ENCODE results near the gene PLXNC1.

PLXNC1 gene

DNA sequence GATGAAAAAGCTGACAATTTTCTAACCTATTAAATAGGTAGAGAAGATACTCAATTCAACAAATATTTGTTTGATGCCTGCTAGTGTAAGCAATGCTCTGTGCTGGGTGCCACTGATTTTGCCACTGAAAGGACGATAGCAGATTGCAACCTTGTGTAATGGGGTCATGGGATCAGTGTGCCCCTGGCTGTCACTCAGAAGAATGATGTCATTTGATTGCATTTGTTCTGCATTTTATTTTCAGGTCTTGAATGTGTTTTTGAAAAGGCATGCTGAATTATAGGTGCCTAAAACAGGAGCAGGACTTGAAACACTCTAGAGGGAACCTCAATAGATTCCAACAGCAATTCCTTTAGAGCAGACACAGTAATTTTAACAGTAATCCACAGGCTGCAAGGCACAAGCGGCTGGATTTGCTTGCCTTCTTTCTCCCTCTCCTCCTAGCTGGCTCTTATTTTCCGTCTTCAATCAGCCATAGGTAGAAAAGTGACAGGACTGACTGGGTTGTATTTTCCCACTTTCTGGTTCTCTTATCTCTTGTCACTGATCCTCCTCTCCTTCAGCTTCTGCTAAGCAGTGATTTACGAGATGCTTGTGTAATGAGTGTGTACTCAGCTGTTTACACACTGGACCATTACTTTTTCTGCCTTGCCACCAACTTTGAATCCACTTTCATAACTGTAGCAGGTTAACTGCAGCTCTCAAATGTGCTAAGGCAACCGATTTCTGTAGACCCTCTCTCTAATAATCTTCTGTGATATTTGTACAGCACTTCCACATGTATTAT is 4.1 kb downstream of the PLXNC1 start:
- TF ChIP-seq CTCF (IDR thresholded peaks at IDR 0.05; ENCODE audit: low read depth, low read length): no peak
- no peak for DNase-seq (ENCODE audit: low read depth in 2 of 2)
- H3K4me3 ChIP-seq (replicated peaks in 1 of 2; ENCODE audit: low read depth in 2 of 2, low read length in 2 of 2): no peak overlapping the region

DNA sequence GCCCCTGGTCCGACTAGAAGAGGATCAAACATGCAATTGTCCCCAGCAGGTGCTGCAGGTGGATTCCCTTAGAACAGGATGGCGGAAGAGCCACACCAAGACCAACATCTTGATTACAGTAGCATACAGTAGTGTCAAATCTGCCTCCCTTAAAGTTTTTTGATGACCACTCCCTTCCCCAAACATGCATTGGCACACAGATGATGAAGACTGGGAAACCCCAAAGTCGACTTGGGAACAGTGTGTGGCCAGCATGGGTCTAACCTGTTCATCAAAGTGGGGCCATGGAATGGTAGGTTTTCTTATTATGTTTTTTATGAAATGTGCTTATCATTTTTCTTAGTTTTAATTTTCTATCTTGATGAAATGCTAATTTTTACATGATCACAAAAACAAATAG is 8.8 kb downstream of the PLXNC1 start:
- DNase-seq (ENCODE audit: low read depth in 2 of 2): no peak
- no peak for TF ChIP-seq CTCF (IDR thresholded peaks at IDR 0.05; ENCODE audit: low read depth, low read length)
- H3K4me3 ChIP-seq (replicated peaks in 1 of 2; ENCODE audit: low read depth in 2 of 2, low read length in 2 of 2): no peak overlapping the region

- TF ChIP-seq CTCF (IDR thresholded peaks at IDR 0.05; ENCODE audit: low read depth, low read length): no peak
- no peak for DNase-seq (ENCODE audit: low read depth in 2 of 2)
- H3K4me3 ChIP-seq (replicated peaks in 1 of 2; ENCODE audit: low read depth in 2 of 2, low read length in 2 of 2): no peak overlapping the region
Measured at GRCh38 chr12:94157981-94158411, 9.6 kb downstream of the PLXNC1 start.

DNA sequence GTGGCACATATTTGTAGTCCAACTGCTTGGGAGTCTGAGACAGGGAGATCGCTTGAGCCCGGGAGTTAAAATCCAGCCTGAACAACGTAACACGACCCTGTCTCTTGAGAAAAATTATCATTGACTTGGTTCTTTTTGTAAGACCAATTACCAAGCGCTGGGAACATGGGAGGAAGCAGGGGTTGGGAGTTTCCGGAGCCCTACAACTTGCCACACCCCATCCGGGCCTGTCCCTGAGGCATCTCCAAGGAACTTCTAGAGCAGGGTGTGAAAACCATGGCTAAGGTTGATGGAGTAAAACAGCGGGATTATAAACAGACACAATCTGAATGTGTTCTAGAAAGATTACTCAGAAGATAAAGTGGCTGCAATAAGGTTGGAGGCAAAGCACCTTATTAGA is 10.3 kb downstream of the PLXNC1 start:
- DNase-seq (ENCODE audit: low read depth in 2 of 2): no peak
- no peak for TF ChIP-seq CTCF (IDR thresholded peaks at IDR 0.05; ENCODE audit: low read depth, low read length)
- no peak overlapping the region for H3K4me3 ChIP-seq (replicated peaks in 1 of 2; ENCODE audit: low read depth in 2 of 2, low read length in 2 of 2)

DNA sequence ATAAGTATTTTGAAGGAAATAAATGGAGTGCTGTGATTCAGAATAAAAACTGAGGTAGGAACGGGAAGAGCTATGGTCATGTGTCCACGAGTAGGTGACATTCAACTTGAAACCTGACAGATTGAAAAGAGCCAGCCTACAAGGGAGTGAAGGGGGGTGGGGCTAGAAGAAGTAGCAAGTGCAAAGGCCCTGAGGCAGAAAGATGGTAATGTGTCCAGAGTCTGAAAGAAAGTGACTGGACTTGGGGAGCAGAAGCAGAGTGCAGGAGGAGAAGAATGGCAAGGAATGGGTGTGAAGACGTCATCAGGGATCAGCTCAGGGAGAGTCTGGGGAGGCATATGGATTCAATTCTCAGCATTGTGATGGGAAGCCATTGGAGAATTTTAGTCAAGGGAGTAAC is 13.7 kb downstream of the PLXNC1 start:
- no peak for DNase-seq (ENCODE audit: low read depth in 2 of 2)
- no peak overlapping the region for H3K4me3 ChIP-seq (replicated peaks in 1 of 2; ENCODE audit: low read depth in 2 of 2, low read length in 2 of 2)
- no peak for TF ChIP-seq CTCF (IDR thresholded peaks at IDR 0.05; ENCODE audit: low read depth, low read length)

DNA sequence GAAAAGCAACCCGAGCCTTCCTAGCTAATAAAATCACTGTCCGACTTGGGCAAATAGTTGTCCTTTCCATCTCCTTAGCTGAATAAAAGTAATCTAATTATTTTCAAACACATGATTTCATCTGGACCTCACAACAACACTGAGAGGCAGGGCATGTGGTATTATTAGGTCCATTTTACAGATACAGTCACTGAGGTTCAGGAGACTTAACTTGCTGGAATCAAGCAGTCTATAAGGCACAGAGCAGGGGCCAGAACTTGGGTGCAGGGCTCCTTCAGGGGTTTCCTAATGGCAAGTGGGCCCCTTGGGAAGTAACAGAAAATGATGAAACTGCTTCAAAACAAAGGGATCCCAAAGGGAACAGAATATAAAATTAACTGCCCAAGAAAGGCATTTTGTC is 15.5 kb downstream of the PLXNC1 start:
- no peak for TF ChIP-seq CTCF (IDR thresholded peaks at IDR 0.05; ENCODE audit: low read depth, low read length)
- DNase-seq (ENCODE audit: low read depth in 2 of 2): no peak
- no peak overlapping the region for H3K4me3 ChIP-seq (replicated peaks in 1 of 2; ENCODE audit: low read depth in 2 of 2, low read length in 2 of 2)

- H3K4me3 ChIP-seq (replicated peaks in 1 of 2; ENCODE audit: low read depth in 2 of 2, low read length in 2 of 2): no peak overlapping the region
- no peak for TF ChIP-seq CTCF (IDR thresholded peaks at IDR 0.05; ENCODE audit: low read depth, low read length)
- no peak for DNase-seq (ENCODE audit: low read depth in 2 of 2)
Measured at GRCh38 chr12:94165138-94165537, 16.8 kb downstream of the PLXNC1 start.
